ENCODE data around the gene PTPRC.

PTPRC gene

GRCh38 chr1:198622001-198622400, 16.8 kb upstream of the PTPRC start:
- DNase-seq, result no peak

DNA sequence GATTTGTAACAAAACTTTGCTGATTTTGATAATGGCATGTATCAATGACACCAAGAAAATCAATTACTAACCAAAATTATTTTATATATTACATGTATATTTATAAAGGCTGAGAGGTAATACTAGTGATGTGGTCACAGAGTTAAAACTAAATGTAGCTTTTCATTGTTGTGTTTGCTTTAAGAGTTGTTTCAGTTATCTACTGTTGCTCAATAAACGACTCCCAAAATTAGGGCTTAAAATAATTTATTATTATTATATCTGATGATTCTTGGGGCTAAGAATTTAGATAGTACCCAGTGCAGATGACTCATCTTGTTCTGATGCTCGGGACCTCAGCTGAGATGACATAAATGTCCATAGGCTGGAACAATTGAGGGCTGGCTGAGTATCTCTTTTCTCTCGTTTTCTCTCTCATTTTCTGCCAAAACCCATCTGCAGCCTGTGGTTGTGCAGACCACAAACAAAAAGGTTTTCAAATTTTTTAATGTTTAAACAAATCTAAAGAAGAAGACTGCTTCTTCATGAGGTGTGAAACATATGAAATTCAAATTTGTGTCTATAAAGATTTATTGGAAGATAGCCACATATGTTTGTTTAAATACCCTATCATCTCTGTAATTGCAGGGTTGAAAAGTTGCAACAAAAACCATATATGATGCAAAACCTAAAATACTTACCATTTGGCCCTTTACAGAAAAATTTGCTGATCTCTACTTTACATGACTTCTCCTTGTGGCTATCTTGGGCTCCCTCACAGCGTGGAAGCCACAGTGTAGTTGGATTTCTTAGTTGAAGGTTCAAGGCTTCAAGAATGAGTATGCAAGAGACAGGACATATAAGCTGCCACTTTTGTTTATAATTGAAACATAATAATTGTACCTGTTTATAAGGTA, 14.8 kb upstream of the PTPRC start:
- no peak for DNase-seq

DNA sequence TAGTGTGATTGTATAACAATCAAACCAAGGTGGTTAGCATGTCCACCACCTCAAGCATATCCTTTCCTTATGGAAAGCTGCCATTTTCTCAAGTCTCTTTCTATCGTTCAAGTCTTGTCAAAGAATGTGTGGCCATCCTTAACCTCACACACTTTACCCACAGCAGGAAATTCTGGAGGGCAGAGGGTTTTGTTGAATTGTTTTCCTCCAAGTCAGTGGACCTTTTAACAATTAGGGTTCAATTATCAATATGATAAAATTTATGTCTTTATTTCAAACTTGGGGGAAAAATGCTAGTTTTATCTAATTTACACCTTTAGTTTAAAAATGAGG, 14.2 kb upstream of the PTPRC start:
- no peak for DNase-seq

- no peak for DNase-seq
Measured at GRCh38 chr1:198627436-198628066, 11.3 kb upstream of the PTPRC start.

DNA sequence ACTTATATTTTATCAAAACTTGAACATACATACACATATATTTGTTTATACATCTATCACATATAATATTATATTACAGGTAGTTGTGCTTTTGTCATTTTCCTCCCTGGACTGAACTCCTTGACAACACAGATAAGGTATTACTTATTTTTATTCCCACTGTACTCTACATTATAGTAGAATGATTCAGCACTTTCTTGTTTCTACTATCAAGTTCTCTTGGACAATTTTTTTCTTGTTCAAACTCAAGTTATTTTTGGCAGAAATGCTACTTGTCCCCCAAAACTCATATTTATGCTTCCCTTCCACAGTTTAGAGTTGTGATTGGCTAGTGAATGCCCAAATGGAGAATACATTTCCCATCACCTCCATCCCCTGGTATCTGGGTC, 10.8 kb upstream of the PTPRC start:
- DNase-seq, result no peak

DNA sequence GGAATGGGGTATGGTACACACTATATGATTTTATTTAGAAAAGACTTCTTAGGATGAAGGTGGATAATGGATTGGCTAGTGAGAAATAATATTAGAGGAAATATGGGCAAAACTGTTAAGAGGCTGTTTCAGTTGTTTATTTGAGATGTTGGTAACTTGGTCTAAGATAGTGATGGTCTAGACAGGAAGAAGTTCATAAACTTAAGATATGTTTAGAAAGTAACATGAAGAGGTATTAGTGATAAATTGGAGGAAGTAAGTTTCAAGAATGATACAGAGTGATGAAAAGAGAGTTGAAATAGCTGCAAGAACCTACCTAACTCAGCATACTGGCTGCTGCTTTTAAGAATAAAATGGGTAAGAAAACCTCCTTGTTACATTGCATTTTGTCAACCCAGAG, 9.2 kb upstream of the PTPRC start:
- DNase-seq, result no peak

GRCh38 chr1:198630863-198631262, 8.0 kb upstream of the PTPRC start:
- DNase-seq, result no peak

DNA sequence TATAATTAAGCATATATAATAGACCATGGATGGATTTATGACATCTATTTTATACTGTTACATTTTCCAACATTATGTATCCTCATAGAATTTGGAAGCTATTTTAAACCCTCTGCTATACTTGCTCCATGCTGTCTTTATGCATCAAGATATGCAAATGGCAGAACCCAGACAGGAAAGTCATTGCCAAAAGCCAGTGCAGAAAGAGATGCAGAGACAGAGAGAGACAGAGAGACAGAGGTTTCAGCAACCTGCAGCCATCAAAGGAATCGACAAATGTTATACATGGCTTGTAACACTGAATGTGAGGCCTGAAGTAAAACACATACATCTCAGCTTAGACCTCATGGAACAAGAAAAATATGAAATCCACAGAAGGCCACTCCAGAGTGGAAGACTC, 7.5 kb upstream of the PTPRC start:
- no peak for DNase-seq

- DNase-seq, result no peak
Measured at GRCh38 chr1:198632007-198632406, 6.8 kb upstream of the PTPRC start.

- DNase-seq, result no peak
Measured at GRCh38 chr1:198633675-198634121, 5.1 kb upstream of the PTPRC start.

DNA sequence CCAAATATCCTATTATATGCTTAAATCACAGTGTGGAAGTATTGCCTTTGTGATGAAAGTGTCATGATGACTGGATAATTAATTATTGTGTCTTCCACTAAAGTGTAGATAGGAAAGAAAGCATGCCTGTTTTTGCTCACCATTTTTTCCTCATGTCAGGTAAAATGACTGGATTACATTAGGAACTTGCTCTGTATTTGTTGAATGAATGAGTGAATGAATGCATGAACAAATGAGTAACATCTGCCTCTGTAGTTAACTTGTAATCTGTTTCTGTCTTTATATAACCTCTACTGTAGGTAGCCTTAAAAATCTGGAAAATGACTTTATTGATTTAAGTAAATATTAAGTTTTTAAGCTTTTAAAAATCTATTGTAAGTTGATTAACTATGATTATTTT, 2.9 kb upstream of the PTPRC start:
- no peak for DNase-seq

DNA sequence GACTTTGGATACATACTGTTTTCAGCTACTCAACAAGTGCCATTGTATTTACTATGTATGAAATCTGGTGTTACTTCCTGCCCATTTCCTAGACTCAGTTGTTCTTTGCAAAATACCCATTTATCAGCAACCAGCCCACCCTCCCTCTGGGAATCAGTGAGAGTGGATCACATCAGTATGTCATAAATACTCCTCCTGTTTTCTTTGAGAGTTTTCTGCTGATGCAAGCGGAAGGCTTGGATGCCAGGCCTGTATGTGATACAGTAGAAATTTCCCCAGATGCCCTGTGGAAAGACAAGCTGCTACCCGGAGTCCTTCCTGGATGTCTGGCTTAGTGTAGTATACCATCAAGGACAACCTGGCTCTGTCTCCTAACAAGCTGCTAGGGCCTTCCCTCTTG, 2.4 kb upstream of the PTPRC start:
- DNase-seq, result no peak

GRCh38 chr1:198637157-198637556, 1.7 kb upstream of the PTPRC start:
- DNase-seq, result no peak

GRCh38 chr1:198637916-198638437, 863 bp upstream of the PTPRC start:
- DNase-seq, result no peak

- DNase-seq, result no peak
Measured at GRCh38 chr1:198638441-198638840, 399 bp upstream of the PTPRC start.

DNA sequence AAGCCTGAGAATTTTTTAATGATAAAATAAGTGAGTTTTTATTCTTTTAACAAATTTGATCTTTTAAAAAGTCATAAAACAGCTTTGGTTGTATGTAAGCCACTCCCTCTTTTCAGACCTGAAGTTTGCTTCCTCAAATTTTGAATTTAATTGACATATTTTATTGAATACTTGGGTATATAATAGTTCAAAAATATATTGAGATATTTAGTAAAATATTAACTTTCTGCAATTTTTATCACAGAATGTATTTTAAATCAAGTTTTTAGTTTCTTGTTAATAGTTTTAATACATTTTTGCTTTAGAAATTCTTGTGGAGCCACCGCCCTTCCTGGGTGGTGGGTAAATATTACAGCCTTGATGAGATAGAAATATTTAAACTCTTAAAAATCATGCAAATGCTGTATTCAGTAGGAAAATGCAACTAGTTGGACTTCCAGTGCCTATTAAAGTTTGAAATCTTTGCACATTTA, 867 bp downstream of the PTPRC start:
- DNase-seq, result no peak

DNA sequence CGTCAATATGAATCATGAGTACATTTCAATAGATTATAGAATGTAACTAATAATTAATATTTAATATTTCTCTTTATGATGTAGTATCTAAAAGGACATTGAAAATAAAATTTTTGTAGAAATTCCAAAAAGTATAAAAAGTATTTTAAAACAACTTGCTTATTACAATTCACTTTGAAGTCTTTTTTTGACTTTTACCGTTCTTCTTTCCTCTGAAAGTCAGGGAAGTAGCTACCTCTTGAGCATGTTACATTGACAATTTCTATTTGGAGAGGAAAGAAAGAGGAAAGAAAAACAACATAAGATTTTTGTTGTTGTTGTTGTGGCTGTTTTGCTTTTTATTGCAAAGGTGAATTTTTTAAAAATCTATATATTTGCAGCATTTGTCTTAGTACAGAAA, 1.3 kb downstream of the PTPRC start:
- DNase-seq, result no peak

DNA sequence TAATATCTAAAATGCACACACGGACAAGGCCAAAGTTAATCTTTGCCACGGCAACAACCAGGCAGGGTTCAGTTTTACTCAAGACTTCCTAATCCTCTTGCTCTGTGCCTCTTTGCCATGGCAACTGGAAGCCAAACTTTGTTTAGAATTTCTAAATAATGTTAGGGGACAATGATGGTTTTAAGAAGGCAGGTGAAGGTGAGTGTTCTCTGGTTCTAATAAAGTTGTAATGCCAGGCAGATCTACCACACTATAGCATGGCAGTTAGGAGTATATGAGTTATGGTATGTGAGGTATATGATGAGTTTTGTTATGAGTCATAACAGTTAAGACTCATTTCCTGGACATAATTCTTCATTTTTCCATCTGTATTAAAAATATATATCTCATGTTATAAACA, 2.7 kb downstream of the PTPRC start:
- no peak for DNase-seq

DNA sequence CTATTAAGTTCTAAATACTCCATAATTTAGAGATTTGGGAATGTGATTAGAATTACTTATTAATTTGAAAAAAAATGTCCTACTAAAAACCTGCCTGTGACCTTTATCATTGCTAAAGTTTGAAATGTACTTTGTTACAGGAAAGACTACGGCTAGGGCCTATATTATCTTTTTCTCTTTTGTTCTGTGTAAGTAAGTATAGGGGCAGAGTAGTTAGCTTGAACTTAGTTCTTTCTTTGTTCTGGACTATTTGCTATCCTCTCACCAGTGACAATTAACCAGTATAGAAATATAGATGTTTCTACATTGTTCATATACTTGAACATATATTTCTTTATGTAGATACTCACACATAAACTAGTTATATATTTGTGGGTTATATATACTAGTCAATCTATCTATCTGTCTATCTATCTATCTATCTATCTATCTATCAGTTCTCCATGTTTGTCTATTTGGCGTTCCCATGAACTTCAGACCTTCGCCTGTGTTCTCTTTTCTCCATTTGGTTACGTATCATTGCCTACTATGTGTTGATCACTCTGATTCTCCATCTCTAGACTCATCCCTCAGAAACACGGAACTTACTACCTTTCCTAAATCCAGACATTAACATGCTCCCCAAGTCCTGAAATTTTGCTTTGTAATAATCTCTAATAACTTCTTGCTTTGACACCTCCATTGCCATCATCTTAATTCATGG, 3.3 kb downstream of the PTPRC start:
- no peak for DNase-seq

DNA sequence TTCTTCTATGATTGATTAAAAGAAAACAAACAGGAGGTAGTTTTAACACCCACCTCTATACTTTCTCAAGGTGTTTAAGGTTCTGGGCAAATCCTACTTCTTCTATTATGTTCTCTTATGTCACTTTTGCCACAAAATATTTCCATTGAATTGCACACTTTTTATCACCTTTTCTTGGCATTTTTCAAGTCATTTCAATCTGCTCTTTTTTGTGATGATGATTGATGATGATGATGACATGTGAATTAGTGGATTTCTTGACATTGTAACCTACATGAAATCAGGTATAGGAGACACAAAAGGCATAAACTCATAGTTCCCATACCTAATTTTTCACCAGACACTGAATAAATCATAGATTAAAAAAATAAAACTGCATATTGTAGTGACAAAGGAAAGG, 4.1 kb downstream of the PTPRC start:
- no peak for DNase-seq

DNA sequence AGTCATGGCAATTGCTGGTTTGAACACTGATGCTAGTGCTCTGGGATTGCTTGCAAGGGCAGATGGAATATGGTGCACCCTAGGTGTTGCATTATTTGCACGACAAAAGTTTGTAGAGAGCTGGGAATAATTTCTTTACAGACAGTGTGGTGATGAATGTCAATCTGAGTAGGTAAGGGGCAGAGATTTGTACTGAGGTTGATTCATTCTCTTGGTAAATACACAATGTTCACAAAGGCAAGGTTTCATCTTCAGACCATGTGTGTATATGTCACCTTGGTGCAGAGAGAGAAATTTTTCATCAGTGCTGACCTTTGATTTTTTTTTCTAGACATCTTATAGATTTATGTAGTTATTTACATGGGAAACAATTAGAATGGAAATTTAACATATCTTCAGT, 5.0 kb downstream of the PTPRC start:
- no peak for DNase-seq

DNA sequence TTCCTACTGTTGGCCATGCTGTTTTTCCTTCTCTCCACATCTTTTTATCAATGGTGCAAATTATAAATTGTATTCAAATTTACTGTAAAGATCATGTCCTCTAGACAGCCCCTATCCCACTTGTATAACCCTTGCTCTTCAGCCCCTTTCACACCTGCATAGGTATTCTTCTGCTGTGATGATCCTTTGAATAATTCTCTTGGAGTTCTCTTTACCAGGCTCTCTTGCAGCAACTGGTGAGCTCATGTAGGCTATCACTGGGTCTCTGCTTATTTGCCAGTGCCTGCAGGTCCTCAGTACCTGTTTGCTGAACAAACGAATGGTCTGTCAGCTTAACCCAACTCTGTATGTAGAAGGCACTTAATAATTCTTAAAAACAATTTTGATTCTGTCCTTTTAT, 8.2 kb downstream of the PTPRC start:
- DNase-seq, result no peak

DNA sequence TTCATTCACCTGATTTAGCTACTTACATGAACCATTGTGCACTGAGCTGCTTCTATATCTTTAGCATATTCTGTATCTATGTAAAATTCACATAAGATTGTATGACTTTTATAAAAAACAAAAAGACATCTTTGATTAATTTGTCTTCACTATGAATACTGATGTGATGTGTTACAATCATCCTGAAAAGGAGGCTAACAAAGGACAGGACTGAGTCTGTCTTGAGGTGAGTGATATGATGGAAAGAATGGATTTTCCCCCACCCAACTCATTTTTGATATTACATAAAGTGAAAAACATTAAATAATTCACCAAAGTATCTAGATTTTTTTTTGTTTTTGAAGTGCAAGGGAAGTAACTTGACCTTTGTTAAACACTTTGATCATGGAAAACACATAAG, 9.8 kb downstream of the PTPRC start:
- no peak for DNase-seq
